NCI-H2081 (cell line): Measurements from ENCODE around the gene PRKCB.

ENCODE experiments used
- DNase-seq, 2 experiments: peaks; one replicate each; lab custom pipeline; 2025; lab: John Stamatoyannopoulos, UW

The PRKCB gene

GRCh38 chr16:23866621-23867020 lies 30.8 kb downstream of the PRKCB start:
- DNase-seq = no peak

GRCh38 chr16:23867566-23867965 lies 31.8 kb downstream of the PRKCB start:
- DNase-seq = no peak

GRCh38 chr16:23868136-23868535 lies 32.4 kb downstream of the PRKCB start:
- no peak for DNase-seq

GRCh38 chr16:23869052-23869451 lies 33.3 kb downstream of the PRKCB start:
- DNase-seq = no peak

- no peak for DNase-seq
Observed at GRCh38 chr16:23871924-23872323, 36.1 kb downstream of the PRKCB start.

- no peak for DNase-seq
Observed at GRCh38 chr16:23874613-23875294, 39.0 kb downstream of the PRKCB start.

GRCh38 chr16:23876256-23876896 lies 40.6 kb downstream of the PRKCB start:
- DNase-seq = no peak

GRCh38 chr16:23877107-23878070 lies 41.6 kb downstream of the PRKCB start:
- no peak for DNase-seq

- no peak for DNase-seq
Observed at GRCh38 chr16:23879735-23880373, 44.1 kb downstream of the PRKCB start.

- DNase-seq = no peak
Observed at GRCh38 chr16:23889189-23889588, 53.4 kb downstream of the PRKCB start.

- DNase-seq = no peak
Observed at GRCh38 chr16:23893986-23894385, 58.2 kb downstream of the PRKCB start.

- no peak for DNase-seq
Observed at GRCh38 chr16:23895052-23895451, 59.3 kb downstream of the PRKCB start.

GRCh38 chr16:23896832-23897821 lies 61.3 kb downstream of the PRKCB start:
- DNase-seq = peak in 1 of 2 experiments; percentile 45

GRCh38 chr16:23898682-23899430 lies 63.1 kb downstream of the PRKCB start:
- DNase-seq = no peak

GRCh38 chr16:23899869-23900268 lies 64.1 kb downstream of the PRKCB start:
- no peak for DNase-seq

GRCh38 chr16:23900480-23901177 lies 64.8 kb downstream of the PRKCB start:
- DNase-seq = no peak

GRCh38 chr16:23901178-23902033 lies 65.6 kb downstream of the PRKCB start:
- DNase-seq = no peak

GRCh38 chr16:23902034-23902747 lies 66.4 kb downstream of the PRKCB start:
- no peak for DNase-seq
